SU-DHL-6 (cell line): ENCODE measurements around the gene STOM.

Source experiments
- CTCF ChIP-seq: fragments of 200-600 bp; sonication (generic); IDR thresholded peaks from one replicate; pipeline ENCODE4 v1.5.1; 2017; ENCODE audit warnings: antibody characterized with exemption, mild to moderate bottlenecking, low read length, moderate library complexity; ENCODE audit not compliant: insufficient read depth, poor library complexity, severe bottlenecking
- EZH2phosphoT487 ChIP-seq: fragments of 200-600 bp; sonication (generic), shearing (Covaris generic); conservative IDR thresholded peaks from 2 replicates; pipeline ENCODE4 v1.6.1; 2018; ENCODE audit warnings: mild to moderate bottlenecking, antibody characterized with exemption, low read length, moderate library complexity, mixed read lengths

GRCh38 chr9:121364886-121365285 lies 5.2 kb downstream of the STOM start:
- TF ChIP-seq CTCF (no peak), EZH2phosphoT487 (no peak)
